Right forelimb (tissue), 1 donor: ENCODE data around the gene HOTAIR.

Source experiments
- DNase-seq: peaks from one replicate; pipeline ENCODE4 v3.0.0-alpha.2; 2018

HOTAIR gene

DNA sequence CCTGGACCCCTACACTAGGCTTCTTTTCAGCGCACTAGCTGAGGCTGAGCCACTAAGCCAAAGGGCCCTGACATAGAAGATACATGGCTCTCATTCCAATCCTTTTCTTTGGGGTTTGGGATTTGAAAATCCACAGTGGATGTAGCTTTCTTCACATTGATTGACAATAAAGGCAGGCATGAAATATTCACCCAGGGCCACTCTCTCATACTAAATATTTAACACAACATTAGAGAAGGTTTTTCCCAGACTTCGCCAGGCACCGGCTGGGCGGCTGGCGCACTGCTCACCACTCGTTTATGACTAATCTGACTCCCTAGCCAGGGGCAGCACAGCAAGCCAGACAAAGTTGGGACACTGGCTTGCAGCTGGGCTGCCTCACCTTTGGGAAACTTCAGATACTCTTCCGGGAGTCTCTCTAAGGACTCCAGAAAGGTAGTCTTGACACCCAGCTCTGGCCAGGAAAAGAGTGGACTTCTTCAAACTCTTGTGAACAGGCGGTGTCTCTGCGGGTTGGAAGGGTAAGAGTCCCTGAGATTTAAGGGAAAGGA is 2.5 kb downstream of the HOTAIR start:
- no peak for DNase-seq

DNA sequence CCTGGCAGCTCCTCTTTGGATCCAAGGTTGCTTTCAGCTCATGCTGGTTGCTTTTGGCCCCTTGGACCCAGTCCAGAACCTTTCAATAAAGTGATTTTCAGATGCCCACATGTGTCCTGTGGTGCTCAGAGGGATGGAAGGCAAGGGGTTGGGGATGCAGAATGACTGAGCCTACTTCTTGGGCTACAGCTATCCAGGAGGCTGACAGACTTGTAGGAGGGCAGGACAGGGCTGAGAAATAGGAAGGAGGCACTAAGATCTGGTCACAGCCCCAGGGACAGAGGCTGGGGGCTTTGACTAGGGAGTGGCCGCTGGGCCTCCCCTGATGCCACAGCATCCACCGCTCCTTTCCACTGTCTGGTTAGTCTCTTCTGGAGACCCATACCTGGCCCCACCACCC is 3.1 kb downstream of the HOTAIR start:
- no peak for DNase-seq

DNA sequence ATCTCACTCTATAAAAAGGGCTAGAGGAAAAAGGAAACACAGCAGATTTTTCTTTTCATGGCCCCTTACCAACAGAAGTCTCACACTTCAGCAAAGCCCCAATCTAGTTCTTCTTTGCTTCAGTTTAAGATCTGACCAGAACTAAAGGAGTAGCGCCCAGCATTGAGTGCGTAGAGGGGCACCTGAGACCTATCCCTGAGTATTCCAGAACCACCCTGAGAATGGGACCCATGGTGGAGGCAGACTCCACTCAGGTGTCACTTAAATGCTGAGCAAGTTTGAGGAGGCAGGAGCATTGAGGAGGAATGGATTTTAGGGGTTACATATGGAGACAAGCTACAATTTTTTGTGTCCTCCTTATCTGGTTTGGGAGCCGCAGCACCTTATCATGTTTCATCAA is 3.6 kb downstream of the HOTAIR start:
- DNase-seq = no peak

DNA sequence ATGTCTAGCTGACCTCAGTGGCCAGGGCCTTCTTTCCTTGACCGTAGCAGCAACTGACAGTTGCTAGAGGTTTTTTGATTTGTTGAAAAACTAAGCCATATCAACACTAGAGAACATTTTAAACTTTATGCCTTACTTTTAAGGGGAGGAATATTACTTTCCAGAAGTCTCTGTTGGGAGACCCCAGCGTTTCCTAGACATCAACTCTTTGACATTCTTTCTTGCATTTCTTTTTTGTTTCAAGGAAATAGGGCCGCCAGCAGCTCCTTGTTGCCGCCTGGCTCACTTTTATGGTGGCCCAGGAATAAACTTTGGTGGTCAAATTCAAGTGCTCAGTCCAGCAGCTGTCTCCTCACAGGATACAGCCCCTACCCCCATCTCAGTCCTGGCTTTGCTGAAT is 4.3 kb downstream of the HOTAIR start:
- DNase-seq = no peak

DNA sequence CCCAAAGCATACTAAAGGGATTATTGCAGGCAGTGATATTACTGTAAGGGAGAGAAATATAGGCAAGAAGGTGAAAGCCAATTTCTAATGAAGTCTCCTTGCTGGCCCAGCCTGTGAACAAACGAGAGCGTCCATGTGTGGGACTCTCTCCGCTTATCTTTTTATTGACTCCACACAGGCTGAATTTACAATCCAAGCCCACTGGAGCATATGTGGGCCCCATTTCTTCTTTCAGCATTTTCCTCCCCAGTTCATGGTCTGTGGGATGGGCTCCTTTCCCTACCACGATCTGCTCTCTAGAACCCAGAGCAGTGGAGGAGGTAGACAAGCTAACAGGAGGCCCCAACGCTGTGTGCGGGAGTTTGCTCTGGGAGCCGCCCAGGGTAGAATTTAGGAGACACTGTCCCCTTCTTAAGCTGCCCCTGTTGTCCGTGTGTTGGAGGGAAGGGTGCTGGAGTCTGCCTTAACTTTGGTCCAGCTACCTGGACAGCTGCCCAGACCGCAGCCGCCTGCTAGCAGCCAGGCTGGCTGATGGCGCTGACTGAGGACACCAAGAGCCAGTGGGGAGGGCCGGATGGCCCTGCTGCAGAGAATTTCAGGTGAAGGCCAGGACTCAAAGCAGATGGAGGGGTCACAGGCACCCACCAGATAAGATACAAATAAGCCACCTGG is 5.0 kb downstream of the HOTAIR start:
- DNase-seq = no peak

DNA sequence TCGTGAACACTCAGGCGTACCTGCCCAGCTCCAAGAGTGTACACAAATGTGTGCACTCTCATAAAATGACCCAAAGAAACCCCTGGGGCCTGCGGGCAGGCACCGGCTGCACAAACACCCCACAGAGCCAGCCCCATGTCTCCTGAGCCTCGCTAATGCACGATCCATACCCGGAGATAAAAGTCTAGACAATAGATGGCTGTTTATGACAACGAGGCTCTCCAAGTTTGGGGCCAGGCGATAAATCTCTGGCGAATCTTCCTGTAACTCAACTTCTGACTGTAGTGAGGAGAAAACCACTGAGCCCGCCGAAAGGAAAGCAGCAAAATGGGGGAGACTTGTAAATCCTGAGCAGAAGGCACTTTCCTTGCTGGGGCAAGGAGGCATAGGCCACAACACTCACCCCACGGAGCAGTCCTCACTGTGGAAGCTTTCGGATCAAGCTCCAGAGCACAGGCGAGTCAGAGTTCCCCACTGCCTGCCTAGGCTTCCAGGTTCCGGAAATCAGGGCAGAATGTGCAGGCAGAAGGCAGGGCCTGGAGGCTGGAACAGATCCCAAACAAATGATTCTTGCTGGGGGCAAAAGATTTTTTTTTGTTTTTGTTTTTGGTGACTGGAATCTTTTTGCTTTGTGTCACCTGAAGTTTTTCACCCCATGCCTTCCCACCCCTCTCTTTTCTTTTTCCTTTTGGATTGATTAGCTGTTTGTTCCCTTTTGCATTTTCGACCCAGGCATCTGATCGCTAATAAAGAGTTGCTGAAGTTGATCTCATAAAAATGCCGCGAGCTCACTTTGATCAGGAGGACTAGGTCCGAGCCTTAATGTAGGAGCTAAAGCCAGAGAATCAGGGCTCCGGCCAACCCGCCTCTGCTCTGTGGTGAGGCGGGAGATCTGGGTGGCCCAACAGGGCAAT is 6.3 kb downstream of the HOTAIR start:
- no peak for DNase-seq

DNA sequence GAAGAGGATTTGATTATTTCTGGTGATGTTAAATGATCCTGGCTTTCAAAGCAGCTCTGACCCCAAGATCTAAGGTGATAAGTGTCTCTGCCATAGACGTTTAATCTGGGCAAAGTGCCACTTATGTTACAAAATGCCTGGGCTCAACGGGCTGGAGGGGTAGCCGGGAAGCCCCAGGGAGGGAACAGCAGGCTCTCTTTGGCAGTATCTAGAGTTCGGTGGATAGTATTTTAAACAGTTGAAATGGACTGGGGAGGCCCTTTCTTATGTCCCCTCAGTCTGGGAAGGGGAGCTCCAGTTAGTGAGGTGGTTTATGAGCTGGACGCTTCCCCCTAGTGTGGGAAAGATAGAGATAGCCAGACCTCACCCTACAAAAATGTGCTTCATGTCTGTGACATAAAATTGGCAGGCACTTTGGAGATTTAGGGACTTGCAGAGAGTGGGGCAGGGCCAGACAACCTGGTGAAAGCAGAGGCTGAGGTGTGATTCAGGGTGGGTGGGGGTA is 7.3 kb downstream of the HOTAIR start:
- no peak for DNase-seq

DNA sequence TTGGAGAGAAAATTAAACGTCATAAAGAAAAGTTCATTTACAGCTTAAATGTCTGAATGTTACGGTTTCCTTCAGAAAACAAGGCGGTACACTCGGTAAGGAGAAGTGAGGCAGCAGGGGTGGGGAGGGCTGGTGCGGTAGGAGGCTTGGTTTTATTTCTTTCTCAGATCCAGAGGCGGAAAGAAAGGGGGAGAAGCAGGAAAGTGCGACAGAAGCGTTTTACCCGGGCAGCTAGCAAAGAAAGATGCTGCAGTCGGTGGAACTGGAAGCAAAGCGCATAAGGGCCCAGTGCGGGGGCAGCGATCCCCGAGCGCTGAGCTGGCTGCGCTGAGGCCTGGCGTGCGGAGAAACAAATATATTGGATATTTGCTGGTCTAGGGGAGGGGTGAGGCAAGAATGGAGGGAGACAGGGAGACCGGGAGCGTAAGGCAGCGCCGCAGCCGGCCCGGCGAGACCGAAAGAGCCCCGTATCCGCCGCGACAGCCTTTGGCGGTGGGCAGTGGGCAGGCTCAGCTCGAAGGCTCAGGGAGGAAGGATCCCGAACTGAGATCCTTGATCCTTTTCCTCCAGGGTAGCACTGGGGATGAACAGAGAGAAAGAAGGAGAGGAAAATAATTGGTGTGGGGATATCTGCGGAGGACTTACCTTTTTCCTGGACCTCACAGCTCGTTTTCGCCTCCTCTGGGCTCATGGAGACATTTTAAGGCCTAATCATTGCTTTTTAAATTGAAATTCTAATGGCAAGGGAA is 8.2 kb downstream of the HOTAIR start:
- DNase-seq = no peak

DNA sequence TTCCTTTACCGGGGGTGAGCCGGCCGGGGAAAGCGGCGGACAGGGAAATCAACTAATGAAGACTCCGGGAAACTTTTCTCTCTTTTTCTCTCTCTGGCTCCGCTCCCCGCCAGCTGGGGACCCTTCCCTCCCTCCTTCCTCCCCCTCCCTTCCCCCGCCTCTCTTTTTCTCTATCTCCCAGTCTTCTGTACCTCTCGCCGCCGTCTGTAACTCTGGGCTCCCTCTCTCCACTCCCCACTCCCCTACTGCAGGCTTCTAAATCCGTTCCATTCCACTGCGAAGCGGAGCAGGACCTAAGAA is 8.7 kb downstream of the HOTAIR start:
- no peak for DNase-seq

DNA sequence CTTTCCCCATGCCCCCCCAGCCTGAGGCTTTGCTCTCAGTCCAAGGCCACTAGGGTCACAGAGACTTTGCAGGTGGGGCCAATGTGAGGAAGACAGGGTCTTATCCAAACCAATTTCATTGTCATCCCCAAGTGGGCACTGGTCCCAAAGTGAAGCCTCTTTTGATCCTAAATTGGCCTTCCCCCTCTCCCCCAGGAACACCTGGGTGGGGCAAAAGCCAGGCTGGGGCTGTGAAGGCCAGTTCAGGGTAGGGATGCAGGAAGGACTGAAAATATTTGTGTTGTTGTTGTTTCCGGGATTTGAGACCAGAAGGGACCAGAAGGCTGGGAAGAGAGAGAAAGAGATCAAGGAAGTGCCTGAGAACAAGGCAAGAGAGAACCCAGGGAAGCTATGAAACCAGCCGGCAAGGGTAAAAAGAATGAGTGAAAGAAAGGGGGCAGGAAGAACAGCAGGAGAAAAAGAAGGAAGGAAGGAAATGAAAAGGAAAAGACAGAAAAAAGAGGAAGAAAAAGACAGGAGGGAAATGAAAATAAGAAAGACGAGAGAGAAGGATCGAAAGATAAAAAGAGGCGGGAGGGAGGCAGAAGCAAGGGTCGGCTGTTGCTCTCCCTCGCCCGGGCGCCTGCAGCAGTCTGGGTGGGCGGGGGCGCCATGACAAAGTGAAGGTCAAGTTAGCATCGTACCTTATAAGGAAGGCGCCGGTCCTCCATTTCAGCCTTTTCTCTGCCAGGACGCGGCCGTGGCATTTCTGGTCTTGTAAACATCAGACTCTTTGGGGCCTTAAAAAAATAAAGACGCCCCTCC is 9.3 kb downstream of the HOTAIR start:
- no peak for DNase-seq

DNA sequence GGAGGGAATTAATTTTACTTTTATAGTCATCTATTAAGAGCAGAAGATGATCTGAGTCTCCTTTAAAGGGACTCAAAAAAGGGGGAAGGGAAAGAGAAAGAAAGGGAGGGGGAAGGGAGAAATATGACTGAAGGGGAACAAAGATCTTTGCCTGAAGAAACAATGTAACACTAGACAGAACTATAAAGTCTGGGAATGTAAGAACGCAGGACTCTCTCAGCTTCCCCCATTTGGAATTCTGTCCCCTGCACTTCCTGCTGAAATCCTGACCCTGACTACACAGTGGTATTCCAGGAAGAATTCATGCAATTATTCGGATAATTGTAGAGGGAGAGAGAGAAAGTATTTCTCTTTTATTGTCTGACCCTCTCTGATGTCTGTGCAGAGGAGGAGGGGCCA is 10.4 kb downstream of the HOTAIR start:
- DNase-seq = no peak

DNA sequence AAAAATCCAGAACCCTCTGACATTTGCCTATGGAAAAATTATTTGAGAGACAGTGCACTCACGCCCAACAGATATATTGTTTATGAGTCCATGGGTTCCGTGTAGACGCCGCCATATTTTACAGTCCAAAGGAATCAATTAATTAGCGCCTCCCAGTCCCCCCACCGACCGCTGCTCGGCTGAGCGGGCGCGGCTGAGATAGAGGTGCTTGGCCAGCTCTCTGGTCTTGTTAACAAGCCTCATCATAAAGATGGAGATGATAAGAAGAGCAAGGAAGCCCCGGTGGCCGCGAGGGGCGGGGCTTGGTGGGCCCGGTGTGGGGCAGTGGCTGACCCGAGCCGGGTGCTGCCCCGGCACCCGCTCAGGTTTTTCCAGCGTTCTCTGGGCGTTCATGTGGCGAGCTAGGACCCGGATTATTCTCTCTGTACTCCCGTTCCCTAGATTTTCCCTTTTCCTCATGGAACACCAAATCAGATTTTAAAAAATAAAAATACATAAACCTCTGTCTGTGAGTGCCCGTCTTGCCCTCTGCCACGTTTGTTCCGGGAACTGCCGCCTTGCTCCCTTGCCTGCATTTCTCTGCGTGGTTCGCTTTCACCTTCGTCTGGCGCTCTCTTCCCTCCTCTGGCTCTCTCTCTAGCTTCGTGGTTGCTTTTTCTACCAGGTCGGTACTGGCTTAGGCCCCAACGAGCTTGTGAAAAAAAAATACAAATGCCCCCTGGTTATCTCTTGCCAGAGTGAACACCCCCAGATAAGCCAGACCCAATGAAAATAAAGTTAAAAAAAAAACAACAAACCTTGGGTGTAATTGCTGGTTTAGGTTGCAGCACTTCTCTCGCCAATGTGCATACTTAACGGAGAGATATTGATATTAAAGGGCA is 11.1 kb downstream of the HOTAIR start:
- DNase-seq = no peak

DNA sequence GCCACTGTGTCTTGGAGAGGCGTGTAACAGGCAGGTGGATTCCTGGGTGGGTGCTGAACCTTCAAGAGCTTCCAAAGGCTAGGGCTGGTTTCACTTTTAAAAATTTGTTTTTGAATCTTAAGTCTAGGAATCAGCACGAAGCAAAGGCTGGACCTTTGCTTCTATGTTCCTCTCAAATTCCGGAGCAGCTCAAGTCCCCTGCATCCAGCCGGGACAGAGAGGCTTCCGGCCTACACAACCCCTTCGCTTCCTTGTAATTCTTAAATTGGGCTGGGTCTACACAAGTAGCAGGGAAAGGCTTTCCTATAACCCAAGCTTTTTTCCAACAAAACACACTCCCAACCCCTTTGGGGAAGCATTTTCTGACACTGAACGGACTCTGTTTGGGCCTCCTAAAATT is 11.7 kb downstream of the HOTAIR start:
- DNase-seq = no peak

DNA sequence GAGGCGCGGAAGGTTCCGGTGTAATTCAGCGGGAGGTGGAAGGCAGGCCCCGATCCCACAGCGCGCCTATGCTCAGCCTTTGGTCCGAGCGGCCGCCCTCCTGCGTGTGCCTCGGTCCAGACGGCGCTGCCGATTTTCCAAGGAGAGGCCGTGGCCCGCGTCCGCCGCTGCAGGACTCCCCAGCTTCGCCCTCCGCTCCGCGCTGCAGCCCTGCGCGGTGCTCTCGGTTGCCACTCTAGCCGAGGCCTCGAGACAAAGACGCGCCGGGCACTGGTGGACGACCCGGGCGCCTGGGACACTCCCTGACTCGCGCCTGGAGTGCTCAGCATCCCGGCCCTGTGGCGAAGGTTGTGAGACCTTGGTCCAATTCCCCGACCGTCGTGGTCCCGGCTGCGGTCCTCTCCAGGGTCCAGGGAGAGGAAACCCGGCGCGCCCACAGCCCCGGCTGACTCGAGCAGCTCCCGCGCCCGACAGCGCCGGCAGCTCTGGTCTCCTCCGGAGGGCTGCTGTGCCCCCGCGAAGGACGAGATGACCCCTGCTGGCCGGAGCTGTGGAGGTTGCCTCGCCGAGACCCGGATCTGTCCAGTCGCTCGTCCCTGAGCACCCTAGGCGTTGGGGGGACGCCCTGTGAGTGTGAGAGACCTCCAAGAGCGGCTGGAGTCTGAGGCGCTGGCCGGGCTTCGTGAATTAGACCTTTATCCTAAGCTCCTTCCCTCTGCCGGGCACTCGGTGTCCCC is 13.6 kb downstream of the HOTAIR start:
- DNase-seq = no peak

DNA sequence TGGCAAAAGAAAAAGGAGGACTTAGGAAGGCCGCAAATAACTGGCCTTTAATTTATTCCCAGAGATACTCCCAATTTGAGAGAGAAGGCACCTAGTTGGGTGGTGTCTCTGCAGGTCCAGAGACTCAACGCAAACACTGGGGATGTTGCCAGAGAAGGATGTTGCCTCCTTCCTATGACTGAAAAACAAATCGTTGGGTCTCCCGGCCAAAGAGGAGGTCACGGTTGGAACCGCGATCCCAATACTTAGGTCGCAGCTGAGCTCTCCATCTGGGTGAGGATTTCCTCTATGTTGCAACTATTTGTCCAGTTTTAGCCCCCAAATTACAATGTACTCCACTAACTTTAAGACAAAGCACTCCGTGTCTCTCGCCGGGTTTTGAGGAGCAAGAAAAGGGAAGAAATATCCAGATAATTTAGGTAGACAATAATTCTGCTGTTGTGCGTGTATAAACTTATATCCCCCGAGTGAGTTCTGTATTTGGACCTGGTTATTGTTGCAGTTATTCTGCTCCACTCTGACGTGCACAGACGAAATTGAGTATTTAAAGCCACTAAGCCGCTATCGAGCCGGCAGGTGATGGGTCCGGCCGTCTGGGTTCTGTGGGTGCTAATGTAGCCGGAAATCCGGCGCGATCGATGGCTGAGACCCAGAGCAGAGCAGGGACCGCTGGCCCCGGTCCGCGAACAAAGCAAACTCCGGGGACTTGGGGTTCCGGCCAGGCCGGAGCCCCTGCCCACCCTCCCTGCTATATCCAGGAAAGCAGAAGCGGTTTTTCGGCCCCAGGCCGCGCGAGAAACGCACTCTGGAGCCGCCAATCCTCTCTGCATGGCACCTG is 14.3 kb downstream of the HOTAIR start:
- DNase-seq = no peak

DNA sequence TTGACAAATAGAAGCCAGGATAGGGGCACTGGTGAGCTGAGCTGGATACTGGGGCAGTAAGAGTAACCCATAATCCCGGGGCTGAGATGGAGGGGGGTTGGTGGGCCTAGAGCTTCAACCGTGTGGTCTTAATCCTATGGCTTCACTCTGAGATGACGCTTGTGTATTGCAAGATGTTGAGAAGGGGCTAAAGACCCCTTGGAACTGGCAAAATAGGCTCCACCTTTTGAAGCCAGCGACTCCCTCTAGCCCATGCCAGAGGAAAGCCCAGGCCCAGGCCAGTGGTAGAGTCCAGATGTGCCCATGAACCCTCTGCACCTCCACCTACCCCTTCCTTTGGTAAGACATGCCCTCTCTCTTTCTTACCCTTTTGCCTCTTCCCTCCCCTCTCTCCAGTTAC is 15.4 kb downstream of the HOTAIR start:
- no peak for DNase-seq

DNA sequence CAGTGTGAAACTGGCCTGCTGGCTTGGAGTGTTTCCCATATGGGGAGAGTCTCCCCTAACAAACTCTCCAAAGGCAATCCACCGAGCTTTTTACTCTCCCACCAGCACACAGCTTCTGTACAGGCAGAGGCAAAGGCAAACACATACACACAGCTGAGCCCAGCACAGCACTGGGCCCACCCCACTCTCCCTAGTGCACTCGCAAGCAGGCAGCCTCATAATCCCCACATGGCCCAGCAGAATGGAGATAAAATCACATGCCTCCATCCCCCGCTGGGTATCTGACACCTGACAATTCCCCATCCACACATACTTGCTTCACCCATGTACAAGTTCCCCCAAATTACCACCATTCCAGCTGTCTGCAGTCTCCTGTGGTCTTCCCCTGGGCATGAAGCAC is 16.6 kb downstream of the HOTAIR start:
- DNase-seq = no peak

DNA sequence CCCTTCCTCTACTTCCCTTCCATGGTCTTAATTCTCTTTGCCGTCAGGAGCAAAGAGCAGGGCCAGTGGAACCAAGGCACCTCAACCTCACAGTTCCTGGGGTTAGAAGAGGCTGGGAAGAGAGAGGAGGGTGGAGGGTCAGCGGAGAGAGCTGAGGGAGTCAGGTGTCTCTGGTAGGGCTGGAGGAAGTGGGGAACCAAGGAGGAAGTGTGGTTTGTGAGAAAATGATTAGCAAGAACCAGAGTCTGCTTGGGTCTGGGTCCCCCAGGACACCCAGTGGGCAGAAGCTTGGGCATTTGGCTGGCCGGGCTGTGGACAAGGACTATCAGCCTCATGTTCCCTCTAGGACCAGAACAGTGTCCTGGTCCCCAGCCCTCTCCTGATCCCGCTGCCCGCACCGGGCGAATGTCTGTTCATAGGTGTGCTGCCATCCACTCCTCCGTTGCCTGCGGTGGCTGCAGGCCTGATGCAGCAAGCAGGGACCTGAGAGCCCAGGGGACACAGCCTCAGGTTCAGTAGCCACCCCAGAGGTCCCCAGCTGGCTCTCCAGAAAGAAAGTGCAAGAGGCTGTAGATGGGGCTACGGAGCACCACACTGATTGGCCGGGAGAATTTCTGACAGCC is 17.7 kb downstream of the HOTAIR start:
- DNase-seq = no peak

DNA sequence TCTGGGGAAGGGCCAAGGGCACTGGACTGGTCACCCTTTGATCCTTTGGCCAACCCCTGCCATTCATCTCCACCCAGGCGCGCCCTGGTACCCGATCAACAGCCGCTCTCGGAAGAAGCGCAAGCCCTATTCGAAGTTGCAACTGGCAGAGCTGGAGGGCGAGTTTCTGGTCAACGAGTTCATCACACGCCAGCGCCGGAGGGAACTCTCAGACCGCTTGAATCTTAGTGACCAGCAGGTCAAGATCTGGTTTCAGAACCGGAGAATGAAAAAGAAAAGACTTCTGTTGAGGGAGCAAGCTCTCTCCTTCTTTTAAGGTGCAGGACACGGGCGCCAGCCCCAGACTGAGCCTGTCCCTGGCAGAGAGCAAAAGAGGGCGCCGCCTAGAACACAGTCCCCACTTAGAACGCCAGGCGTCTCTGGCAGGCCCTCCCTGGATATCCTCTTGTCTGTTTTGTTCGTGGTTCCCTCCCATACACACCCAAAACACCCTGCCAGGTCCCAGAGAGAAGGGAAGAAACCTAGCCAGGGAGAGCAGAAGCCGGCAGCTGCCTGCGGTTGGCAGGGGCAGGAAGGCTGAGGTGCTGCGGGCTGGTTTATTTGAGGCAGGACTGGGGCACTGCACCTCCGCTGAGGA is 18.4 kb downstream of the HOTAIR start:
- no peak for DNase-seq
